Occipital lobe (tissue), 2 donors: ENCODE measurements around the gene PLA2G4A. TPM values are rescaled to one million over a fixed set of nuclear protein-coding genes. Genes with fewer than 3 reads are reported as not detected.

Experiments used
- DNase-seq: peaks from one replicate; lab custom pipeline; 2025; lab: John Stamatoyannopoulos, UW
- total RNA-seq: library from RNA; depleted of rRNA; stranded (reverse); fragments of >200 nt; gene quantifications from one replicate; pipeline ENCODE4 v1.2.3, GENCODE V29; 2014

Gene PLA2G4A
- total RNA-seq, 1 donor from 2014 or later, result 2.3 TPM

GRCh38 chr1:186834399-186834958 lies 5.7 kb downstream of the PLA2G4A start:
- DNase-seq, result no peak

GRCh38 chr1:186835448-186835847 lies 6.7 kb downstream of the PLA2G4A start:
- no peak for DNase-seq

GRCh38 chr1:186837806-186838205 lies 9.1 kb downstream of the PLA2G4A start:
- DNase-seq, result no peak

- DNase-seq, result no peak
These were observed 9.8 kb downstream of the PLA2G4A start for GRCh38 chr1:186838380-186839040.

- no peak for DNase-seq
These were observed 10.3 kb downstream of the PLA2G4A start for GRCh38 chr1:186839041-186839400.

GRCh38 chr1:186841599-186841998 lies 12.8 kb downstream of the PLA2G4A start:
- no peak for DNase-seq

GRCh38 chr1:186842547-186842946 lies 13.8 kb downstream of the PLA2G4A start:
- no peak for DNase-seq

GRCh38 chr1:186843226-186843625 lies 14.5 kb downstream of the PLA2G4A start:
- no peak for DNase-seq

- DNase-seq, result no peak
These were observed 15.2 kb downstream of the PLA2G4A start for GRCh38 chr1:186843931-186844330.

- no peak for DNase-seq
These were observed 16.9 kb downstream of the PLA2G4A start for GRCh38 chr1:186845576-186846210.

GRCh38 chr1:186848509-186849130 lies 19.9 kb downstream of the PLA2G4A start:
- no peak for DNase-seq

- no peak for DNase-seq
These were observed 20.5 kb downstream of the PLA2G4A start for GRCh38 chr1:186849271-186849671.

GRCh38 chr1:186849826-186850225 lies 21.1 kb downstream of the PLA2G4A start:
- DNase-seq, result no peak

- no peak for DNase-seq
These were observed 25.4 kb downstream of the PLA2G4A start for GRCh38 chr1:186854102-186854501.

- peak; percentile 19 for DNase-seq
These were observed 30.2 kb downstream of the PLA2G4A start for GRCh38 chr1:186858923-186859322.

GRCh38 chr1:186859995-186860394 lies 31.2 kb downstream of the PLA2G4A start:
- DNase-seq, result no peak

GRCh38 chr1:186864296-186864695 lies 35.5 kb downstream of the PLA2G4A start:
- DNase-seq, result no peak

GRCh38 chr1:186865253-186865652 lies 36.5 kb downstream of the PLA2G4A start:
- no peak for DNase-seq

GRCh38 chr1:186865857-186866256 lies 37.1 kb downstream of the PLA2G4A start:
- DNase-seq, result no peak

- no peak for DNase-seq
These were observed 40.9 kb downstream of the PLA2G4A start for GRCh38 chr1:186869526-186870228.

- DNase-seq, result no peak
These were observed 43.0 kb downstream of the PLA2G4A start for GRCh38 chr1:186871784-186872183.

- no peak for DNase-seq
These were observed 43.5 kb downstream of the PLA2G4A start for GRCh38 chr1:186872291-186872690.
